ENCODE results near the gene OR2T3. TPM values are rescaled to one million over a fixed set of nuclear protein-coding genes. Genes with fewer than 3 reads are reported as not detected.
"Not testable (repeated sequence)": the region's sequence is repeated elsewhere in the genome, so short reads cannot be mapped to it uniquely, and the experiment has no call there.

Gene OR2T3
- total RNA-seq: not detected

DNA sequence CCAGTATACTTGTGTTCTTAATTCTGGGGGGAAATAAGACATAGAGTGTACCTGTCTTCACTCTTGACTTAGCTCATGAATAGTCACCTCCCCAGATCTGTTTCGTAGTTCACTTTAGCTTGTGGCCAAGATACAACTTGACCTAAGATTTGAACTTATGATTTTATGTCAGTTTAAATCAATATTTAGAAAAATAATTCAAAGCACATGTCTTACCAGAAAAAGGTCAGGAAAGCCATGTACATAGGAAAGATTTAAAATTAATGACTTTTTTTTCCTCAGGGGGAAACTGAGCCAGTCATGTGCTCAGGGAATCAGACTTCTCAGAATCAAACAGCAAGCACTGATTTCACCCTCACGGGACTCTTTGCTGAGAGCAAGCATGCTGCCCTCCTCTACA is at the start of gene OR2T3:
Gene OR2T3 (plus strand): TSS at position 301 of the 400 bp plus-strand sequence. CDS start 0 bp downstream, at position 301.
- CTCF ChIA-PET; H3K27ac Mint-ChIP-seq; H3K27me3 Mint-ChIP-seq (ENCODE audit: low read depth); H3K4me3 Mint-ChIP-seq; H3K9me3 Mint-ChIP-seq (ENCODE audit: insufficient read depth); ATAC-seq; H3K36me3 Mint-ChIP-seq (ENCODE audit: low read depth); POLR2A ChIA-PET; H3K4me1 Mint-ChIP-seq (ENCODE audit: low read depth); DNase-seq: not testable (repeated sequence)

- H3K36me3 Mint-ChIP-seq (ENCODE audit: low read depth); ATAC-seq; H3K27me3 Mint-ChIP-seq (ENCODE audit: low read depth); H3K27ac Mint-ChIP-seq; H3K4me3 Mint-ChIP-seq; POLR2A ChIA-PET; DNase-seq; CTCF ChIA-PET; H3K9me3 Mint-ChIP-seq (ENCODE audit: insufficient read depth); H3K4me1 Mint-ChIP-seq (ENCODE audit: low read depth): not testable (repeated sequence)
Observed at GRCh38 chr1:248427526-248428191, 45.5 kb upstream of the OR2T3 start.

DNA sequence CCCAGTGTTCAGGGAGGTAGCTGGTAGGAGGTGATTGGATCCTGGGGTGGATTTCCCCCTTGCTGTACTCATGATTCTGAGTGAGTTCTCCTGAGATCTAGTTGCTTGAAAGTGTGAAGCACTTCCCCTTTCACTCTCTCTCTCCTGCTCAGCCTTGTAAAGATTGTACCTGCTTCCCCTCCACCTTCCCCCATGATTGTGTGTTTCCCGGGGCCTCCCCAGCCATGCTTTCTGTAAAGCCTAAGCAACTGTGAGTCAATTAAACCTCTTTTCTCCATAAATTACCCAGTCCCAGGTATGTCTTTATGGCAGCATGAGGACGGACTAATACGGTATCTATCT is 45.0 kb upstream of the OR2T3 start:
- H3K27ac Mint-ChIP-seq; DNase-seq; POLR2A ChIA-PET; H3K36me3 Mint-ChIP-seq (ENCODE audit: low read depth); ATAC-seq; H3K4me1 Mint-ChIP-seq (ENCODE audit: low read depth); CTCF ChIA-PET; H3K27me3 Mint-ChIP-seq (ENCODE audit: low read depth); H3K4me3 Mint-ChIP-seq; H3K9me3 Mint-ChIP-seq (ENCODE audit: insufficient read depth): not testable (repeated sequence)

- ATAC-seq; H3K36me3 Mint-ChIP-seq (ENCODE audit: low read depth); CTCF ChIA-PET; DNase-seq; H3K4me3 Mint-ChIP-seq; H3K27ac Mint-ChIP-seq; H3K4me1 Mint-ChIP-seq (ENCODE audit: low read depth); H3K9me3 Mint-ChIP-seq (ENCODE audit: insufficient read depth); POLR2A ChIA-PET; H3K27me3 Mint-ChIP-seq (ENCODE audit: low read depth): not testable (repeated sequence)
Observed at GRCh38 chr1:248431683-248432082, 41.5 kb upstream of the OR2T3 start.

DNA sequence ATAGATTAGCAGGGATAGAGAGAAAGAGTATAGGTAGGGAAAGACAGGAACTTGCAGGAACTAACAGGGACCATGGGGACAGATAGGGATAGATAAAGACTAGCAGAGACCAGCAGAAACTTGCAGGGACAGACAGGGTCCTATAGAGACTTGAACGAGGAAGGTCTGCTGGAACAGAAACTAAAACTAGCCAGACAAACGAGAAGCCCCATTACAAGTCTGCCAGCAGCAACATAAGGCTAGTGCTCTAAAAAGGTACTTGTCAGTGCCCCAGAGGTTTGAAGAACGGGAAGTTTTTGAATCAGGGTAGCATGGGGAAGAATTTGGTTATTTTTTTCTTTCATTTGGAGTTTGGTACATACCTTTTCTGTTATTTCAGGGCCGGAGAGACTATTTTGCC is 41.0 kb upstream of the OR2T3 start:
- H3K27me3 Mint-ChIP-seq (ENCODE audit: low read depth); H3K4me1 Mint-ChIP-seq (ENCODE audit: low read depth); H3K4me3 Mint-ChIP-seq; H3K27ac Mint-ChIP-seq; POLR2A ChIA-PET; H3K9me3 Mint-ChIP-seq (ENCODE audit: insufficient read depth); CTCF ChIA-PET; ATAC-seq; H3K36me3 Mint-ChIP-seq (ENCODE audit: low read depth); DNase-seq: not testable (repeated sequence)

- ATAC-seq; H3K4me3 Mint-ChIP-seq; DNase-seq; H3K9me3 Mint-ChIP-seq (ENCODE audit: insufficient read depth); H3K27ac Mint-ChIP-seq; H3K4me1 Mint-ChIP-seq (ENCODE audit: low read depth); H3K27me3 Mint-ChIP-seq (ENCODE audit: low read depth); H3K36me3 Mint-ChIP-seq (ENCODE audit: low read depth); POLR2A ChIA-PET; CTCF ChIA-PET: not testable (repeated sequence)
Observed at GRCh38 chr1:248433811-248434415, 39.2 kb upstream of the OR2T3 start.

GRCh38 chr1:248434913-248435312 is 38.2 kb upstream of the OR2T3 start:
- H3K9me3 Mint-ChIP-seq (ENCODE audit: insufficient read depth); POLR2A ChIA-PET; H3K4me1 Mint-ChIP-seq (ENCODE audit: low read depth); H3K4me3 Mint-ChIP-seq; H3K27me3 Mint-ChIP-seq (ENCODE audit: low read depth); H3K36me3 Mint-ChIP-seq (ENCODE audit: low read depth); CTCF ChIA-PET; DNase-seq; H3K27ac Mint-ChIP-seq; ATAC-seq: not testable (repeated sequence)

DNA sequence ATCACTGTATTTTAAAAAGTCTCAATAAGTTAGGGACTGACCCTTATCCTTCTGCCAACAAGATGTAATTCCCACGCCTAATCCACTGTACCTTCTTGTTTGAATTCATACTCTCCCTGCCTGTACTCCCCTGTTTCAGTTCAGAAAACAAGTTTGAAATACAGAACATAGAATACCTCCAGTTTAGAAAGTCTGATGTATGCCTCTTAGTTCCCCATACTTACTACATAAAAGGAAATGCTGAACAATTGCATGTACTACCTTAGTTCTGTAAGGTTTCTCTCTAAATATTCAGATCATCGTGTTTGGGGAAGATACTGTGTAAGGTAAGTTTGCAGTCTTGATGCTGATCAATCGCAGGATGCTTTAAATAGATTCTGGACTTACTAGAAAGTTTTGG is 36.8 kb upstream of the OR2T3 start:
- CTCF ChIA-PET; POLR2A ChIA-PET; H3K4me1 Mint-ChIP-seq (ENCODE audit: low read depth); H3K36me3 Mint-ChIP-seq (ENCODE audit: low read depth); H3K9me3 Mint-ChIP-seq (ENCODE audit: insufficient read depth); H3K27me3 Mint-ChIP-seq (ENCODE audit: low read depth); H3K4me3 Mint-ChIP-seq; ATAC-seq; DNase-seq; H3K27ac Mint-ChIP-seq: not testable (repeated sequence)

DNA sequence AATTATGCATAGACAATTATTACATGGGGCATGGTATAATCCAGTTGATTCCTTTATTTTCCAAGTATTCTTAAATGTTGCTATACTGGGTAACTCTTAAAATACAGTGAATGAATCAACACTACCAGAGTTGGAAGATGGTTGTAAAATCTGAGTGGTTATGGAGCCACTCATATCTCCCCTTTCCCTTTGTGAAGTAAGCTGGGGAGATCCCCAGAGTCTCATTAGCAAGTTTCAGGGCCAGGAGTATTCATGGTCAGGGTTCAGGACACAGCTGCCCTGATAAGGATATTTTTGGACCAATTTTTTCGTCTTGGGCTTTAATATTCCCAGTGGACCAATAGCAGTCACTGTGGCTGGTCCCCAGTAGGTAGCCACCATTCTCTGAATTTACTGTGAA is 34.5 kb upstream of the OR2T3 start:
- H3K4me1 Mint-ChIP-seq (ENCODE audit: low read depth); POLR2A ChIA-PET; ATAC-seq; H3K9me3 Mint-ChIP-seq (ENCODE audit: insufficient read depth); H3K27ac Mint-ChIP-seq; H3K36me3 Mint-ChIP-seq (ENCODE audit: low read depth); H3K4me3 Mint-ChIP-seq; CTCF ChIA-PET; H3K27me3 Mint-ChIP-seq (ENCODE audit: low read depth); DNase-seq: not testable (repeated sequence)

DNA sequence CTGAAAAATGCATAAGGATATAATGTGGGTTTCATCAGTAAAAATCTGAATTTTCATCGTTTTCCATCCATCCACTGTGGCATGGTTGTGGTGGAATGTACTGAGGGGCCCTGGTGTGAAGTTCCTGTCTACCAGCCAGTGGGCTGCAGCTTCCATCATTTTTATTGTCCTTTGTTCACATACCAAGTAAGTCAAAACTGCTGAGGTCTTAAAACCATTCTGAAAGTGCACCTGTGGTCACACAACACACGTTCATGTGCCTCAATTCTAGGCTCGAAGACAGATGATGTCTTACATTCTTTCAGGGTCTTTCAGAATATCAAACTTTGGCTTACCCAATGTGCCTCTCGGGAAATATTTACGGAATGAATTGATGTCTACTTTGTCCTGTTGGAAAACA is 33.9 kb upstream of the OR2T3 start:
- CTCF ChIA-PET; H3K27ac Mint-ChIP-seq; H3K36me3 Mint-ChIP-seq (ENCODE audit: low read depth); POLR2A ChIA-PET; DNase-seq; H3K4me3 Mint-ChIP-seq; H3K27me3 Mint-ChIP-seq (ENCODE audit: low read depth); ATAC-seq; H3K4me1 Mint-ChIP-seq (ENCODE audit: low read depth); H3K9me3 Mint-ChIP-seq (ENCODE audit: insufficient read depth): not testable (repeated sequence)

GRCh38 chr1:248442500-248443277 is 30.5 kb upstream of the OR2T3 start:
- H3K4me3 Mint-ChIP-seq; H3K4me1 Mint-ChIP-seq (ENCODE audit: low read depth); CTCF ChIA-PET; H3K27ac Mint-ChIP-seq; ATAC-seq; DNase-seq; H3K9me3 Mint-ChIP-seq (ENCODE audit: insufficient read depth); POLR2A ChIA-PET; H3K27me3 Mint-ChIP-seq (ENCODE audit: low read depth); H3K36me3 Mint-ChIP-seq (ENCODE audit: low read depth): not testable (repeated sequence)

DNA sequence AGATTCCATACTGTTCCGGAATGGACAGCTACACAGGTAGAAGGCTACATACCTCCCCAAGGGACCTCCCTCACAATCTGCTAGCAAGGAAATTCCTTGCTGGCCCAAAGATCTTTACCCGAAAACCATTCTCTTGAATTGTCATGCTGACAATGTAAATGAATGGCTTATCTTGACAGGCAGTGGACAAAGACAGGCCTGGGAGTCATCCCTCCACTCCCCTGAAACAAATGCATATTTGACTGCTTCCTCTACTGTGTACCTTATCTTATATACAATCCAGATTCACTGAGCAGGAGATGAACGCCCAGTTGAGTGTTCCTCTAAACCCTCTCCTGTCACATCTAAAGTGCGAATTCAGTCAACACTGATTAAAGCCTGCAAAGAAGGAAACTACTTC is 28.5 kb upstream of the OR2T3 start:
- H3K4me1 Mint-ChIP-seq (ENCODE audit: low read depth); CTCF ChIA-PET; POLR2A ChIA-PET; H3K27me3 Mint-ChIP-seq (ENCODE audit: low read depth); ATAC-seq; DNase-seq; H3K4me3 Mint-ChIP-seq; H3K9me3 Mint-ChIP-seq (ENCODE audit: insufficient read depth); H3K27ac Mint-ChIP-seq; H3K36me3 Mint-ChIP-seq (ENCODE audit: low read depth): not testable (repeated sequence)
